AG10803 (cell line): ENCODE measurements around the gene ZBED5.
"Not testable (repeated sequence)": the region's sequence is repeated elsewhere in the genome, so short reads cannot be mapped to it uniquely, and the experiment has no call there.

Experiments
- DNase-seq: peaks from one replicate; pipeline ENCODE4 v3.0.0; 2010; ENCODE audit warnings: low read depth
- H3K4me3 ChIP-seq: 2 replicates; pipeline ENCODE4 v1.5.1; 2011; ENCODE audit warnings: mild to moderate bottlenecking, low read length, control low read depth
- TF ChIP-seq, protein P1 (sequence below): conservative IDR thresholded peaks from 2 replicates; pipeline ENCODE4 v1.5.1; 2011; ENCODE audit warnings: mild to moderate bottlenecking, low read length, control low read depth, inconsistent platforms

The ZBED5 gene

DNA sequence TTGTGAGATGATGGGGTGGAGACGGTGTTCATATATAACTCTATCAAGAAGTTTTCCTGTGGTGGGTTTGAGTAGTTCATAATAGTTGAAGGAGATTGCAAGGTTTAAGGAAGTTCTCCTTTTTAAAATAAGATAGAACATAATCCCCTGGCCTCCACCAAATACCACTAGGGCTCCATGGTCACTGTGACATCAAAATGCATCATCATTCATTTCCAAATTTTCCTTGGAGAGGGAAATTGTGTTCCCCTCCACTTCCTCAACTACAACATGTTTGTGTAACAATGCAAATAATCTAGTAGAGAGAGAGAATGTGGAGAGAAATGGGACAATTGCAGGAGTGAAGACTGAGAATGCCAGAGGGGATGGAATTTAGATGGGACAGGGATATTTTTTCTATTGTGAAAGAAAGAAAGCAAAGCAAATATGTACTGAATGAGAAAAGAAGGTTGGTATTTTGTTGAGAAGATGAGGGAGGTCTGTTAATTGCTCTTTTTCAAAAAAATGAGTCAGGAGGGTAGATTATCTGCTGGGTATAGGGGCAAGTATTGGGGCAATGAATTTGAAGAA lies 33.4 kb upstream of the ZBED5 start:
- no peak overlapping the region for H3K4me3 ChIP-seq
- DNase-seq, result no peak
- TF ChIP-seq, protein P1, sequence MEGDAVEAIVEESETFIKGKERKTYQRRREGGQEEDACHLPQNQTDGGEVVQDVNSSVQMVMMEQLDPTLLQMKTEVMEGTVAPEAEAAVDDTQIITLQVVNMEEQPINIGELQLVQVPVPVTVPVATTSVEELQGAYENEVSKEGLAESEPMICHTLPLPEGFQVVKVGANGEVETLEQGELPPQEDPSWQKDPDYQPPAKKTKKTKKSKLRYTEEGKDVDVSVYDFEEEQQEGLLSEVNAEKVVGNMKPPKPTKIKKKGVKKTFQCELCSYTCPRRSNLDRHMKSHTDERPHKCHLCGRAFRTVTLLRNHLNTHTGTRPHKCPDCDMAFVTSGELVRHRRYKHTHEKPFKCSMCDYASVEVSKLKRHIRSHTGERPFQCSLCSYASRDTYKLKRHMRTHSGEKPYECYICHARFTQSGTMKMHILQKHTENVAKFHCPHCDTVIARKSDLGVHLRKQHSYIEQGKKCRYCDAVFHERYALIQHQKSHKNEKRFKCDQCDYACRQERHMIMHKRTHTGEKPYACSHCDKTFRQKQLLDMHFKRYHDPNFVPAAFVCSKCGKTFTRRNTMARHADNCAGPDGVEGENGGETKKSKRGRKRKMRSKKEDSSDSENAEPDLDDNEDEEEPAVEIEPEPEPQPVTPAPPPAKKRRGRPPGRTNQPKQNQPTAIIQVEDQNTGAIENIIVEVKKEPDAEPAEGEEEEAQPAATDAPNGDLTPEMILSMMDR, result no peak

DNA sequence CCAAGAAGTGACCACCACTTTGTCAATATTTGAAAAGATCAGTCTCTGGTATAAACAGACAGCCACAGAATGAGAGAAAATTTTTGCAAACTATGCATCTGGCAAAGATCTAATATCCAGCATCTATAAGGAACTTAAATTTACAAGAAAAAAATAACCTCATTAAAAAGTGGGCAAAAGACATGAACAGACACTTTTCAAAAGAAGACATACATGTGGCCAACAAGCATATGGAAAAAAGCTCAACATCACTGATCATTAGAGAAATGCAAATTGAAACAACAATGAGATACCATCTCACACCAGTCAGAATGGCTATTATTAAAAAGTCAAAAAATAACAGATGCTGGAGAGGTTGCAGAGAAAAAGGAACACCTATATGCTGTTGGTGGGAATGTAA lies 32.2 kb upstream of the ZBED5 start:
- DNase-seq, H3K4me3 ChIP-seq: not testable (repeated sequence)

DNA sequence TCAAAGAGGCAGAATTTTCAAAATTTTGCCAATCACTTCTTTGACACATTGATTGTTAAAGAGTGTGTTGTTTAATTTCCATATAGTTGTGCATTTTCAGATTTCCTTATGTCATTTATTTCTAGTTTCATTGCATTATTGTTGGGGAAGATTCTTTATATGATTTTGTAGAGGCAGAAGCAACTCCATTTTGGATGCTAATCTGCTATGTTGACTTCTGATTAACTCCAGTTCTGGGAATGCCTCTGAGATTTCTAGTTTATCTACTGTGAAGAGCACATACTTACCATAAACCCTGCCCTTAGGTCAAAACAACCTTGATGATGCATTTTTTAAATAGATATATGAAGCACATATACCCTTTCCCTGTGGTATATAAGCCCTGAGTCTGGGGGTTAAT lies 29.5 kb upstream of the ZBED5 start:
- TF ChIP-seq, protein P1, result no peak

DNA sequence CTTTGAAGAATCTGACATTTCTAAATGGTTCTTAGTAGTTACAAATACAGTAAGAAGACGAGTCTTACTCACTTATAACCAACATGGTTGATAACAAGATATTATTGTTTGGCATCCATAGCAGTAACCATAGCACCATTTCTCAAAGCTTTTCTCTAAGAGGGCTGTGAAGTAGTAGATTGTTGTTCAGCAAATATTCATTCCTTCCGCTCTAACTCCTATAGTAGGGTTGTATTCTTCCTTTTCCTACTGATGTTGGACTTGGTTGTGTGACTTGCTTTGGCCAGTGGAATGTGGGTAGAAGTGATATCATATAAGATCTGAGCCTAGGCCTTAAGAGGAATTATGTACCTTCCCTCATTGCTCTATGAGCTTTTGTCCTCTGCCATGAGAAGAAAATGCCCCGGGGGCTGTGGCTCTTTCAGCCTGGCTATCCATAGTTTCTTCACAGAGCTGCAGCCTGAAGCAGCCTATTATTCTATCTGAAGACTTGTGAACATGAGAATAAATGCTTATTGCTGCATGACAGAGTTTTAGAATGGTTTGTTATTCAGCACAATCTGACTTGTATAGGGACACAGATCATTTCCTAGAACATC lies 28.9 kb upstream of the ZBED5 start:
- H3K4me3 ChIP-seq, result no peak overlapping the region
- TF ChIP-seq, protein P1, result no peak
- no peak for DNase-seq

More for the DNA sequence above, 29.5 kb upstream of the ZBED5 start:
- no peak overlapping the region for H3K4me3 ChIP-seq
- no peak for DNase-seq

DNA sequence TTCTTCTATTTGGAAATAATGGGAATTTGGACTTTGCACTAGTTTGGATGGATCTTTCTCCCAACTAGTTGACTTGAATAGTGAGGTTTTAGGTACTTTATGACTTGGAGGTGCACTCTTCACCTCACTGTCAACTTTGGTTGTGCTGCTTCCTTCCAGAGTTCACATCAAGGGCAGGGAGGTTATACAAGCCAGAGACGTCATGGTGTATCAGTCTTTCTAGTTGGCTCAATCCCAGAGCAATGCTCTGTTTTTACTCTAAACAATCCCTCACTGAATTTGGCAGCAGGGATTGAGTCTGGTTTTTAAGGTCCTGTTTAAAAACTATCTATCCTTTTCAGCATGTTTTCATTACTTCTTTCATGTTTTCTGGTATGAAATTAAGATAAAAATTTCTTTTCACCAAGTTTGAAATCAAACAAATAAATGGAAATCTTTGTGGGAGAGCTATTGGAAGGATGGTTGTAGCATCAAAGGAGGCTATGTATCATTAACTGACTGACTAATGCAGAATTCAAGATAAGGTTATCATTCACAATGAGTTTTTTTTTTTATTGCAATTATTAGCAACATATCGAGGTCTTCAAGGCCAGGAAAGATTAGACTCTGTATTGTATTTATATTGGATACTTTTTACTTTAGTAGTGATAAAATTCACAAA lies 28.0 kb upstream of the ZBED5 start:
- no peak for DNase-seq

DNA sequence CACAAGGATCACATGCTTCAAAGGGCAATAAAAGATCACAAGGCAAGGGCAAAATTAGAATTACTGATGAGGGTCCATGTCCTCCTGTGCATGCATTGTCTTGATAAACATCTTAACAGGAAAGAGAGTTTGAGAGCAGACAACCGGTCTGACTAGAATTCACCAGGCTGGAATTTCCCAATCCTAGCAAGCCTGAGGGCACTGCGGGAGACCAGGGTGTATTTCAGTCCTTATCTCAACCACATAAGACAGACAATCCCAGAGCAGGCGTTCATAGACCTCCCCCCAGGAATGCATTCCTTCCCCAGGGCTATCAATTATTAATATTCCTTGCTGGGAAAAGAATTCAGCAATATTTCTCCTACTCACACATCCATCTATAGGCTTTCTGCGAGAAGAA lies 26.4 kb upstream of the ZBED5 start:
- not testable (repeated sequence) for DNase-seq

More for the DNA sequence above, 28.0 kb upstream of the ZBED5 start:
- TF ChIP-seq, protein P1, result no peak
- H3K4me3 ChIP-seq, result no peak overlapping the region

DNA sequence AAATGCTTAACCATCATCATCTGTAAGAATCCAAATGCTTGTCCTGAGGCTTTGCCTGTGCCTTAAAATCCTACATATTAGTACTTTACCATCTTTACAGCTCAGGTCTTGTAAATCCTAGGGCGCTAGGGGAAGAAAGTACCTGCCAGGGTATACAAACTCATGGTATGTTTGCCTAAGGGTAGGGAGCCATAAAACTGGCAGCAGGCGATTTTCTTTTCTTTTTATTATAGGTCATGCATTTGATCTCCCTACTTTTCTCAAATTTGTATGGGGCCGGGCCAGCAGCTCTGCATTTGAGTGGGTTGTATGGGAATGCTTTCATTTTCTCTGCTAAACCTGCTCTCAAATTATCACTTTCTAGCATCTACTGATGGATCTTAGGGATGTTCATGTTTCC lies 24.0 kb upstream of the ZBED5 start:
- H3K4me3 ChIP-seq, result no peak overlapping the region
- TF ChIP-seq, protein P1, result no peak
- no peak for DNase-seq

More for the DNA sequence above, 26.4 kb upstream of the ZBED5 start:
- not testable (repeated sequence) for H3K4me3 ChIP-seq
